Heart left ventricle (tissue), 13 donors: ENCODE measurements around the gene OR51A7.

Experiments used
- CTCF ChIP-seq, 12 donors: fragments of 200-600 bp; sonication (generic) in 4 of 12; IDR thresholded peaks; one replicate each; pipeline versions ENCODE4 v1.5.0 to v1.8.0; 2018 to 2022; ENCODE audit warnings: antibody characterized with exemption in 12 of 12, mild to moderate bottlenecking in 5 of 12
- POLR2A ChIP-seq, 2 donors: fragments of 450-650 bp; IDR thresholded peaks; one replicate each; pipeline ENCODE4 v1.6.1; 2017; ENCODE audit warnings: antibody characterized with exemption in 2 of 2, mild to moderate bottlenecking in 2 of 2, moderate library complexity in 2 of 2
- donor health status: ischemic (EF 13 %, LVEDD 7.1; RV severe dilation, severe dysfunction).
- donor health status: DM: no; HTN: yes; CAD: no.
- donor health status: DM: no; HTN: no; CAD: no.
- donor health status: ischemic (EF 25% LVEDD 6.9; RV normal size, moderate dysfunction).
- donor health status: ischemic (EF 25% LVEDD 5.7; RV mildly dilated, moderate dysfunction).
- donor health status: ischemic (EF 35%, LVEDD 5.7; RV mildly dilated, moderate dysfunction).
- donor health status: nonischemic (EF 11% LVEDD 7.7; RV severe dilation, severe dysfunction).
- donor health status: DM: yes; HTN: yes; CAD: no.
- donor health status: PGD.
- donor health status: ischemic (EF 29% LVEDD 5.4; RV normal size, mild dysfunction).
- donor health status: nonischemic (EF 23%, LVEDD 6.1; RV moderate dilation, normal function).

- TF ChIP-seq CTCF (IDR thresholded peaks at IDR 0.05) (no peak), POLR2A (IDR thresholded peaks at IDR 0.05) (no peak)
Observed at GRCh38 chr11:4916581-4916980, 13.0 kb downstream of the OR51A7 start.
